ENCODE results near the gene UVSSA. TPM values are rescaled to one million over a fixed set of nuclear protein-coding genes. Genes with fewer than 3 reads are reported as not detected.
A peak's percentile ranks its signal among the peaks of the same experiment; 100 is the strongest.

Gene UVSSA
- total and polyA plus RNA-seq, 9 of the 15 experiments (the other 6 are each of a cell fraction or from before 2014, with no cell fraction given): 0.21 to 14.6 (median 3.3) TPM

DNA sequence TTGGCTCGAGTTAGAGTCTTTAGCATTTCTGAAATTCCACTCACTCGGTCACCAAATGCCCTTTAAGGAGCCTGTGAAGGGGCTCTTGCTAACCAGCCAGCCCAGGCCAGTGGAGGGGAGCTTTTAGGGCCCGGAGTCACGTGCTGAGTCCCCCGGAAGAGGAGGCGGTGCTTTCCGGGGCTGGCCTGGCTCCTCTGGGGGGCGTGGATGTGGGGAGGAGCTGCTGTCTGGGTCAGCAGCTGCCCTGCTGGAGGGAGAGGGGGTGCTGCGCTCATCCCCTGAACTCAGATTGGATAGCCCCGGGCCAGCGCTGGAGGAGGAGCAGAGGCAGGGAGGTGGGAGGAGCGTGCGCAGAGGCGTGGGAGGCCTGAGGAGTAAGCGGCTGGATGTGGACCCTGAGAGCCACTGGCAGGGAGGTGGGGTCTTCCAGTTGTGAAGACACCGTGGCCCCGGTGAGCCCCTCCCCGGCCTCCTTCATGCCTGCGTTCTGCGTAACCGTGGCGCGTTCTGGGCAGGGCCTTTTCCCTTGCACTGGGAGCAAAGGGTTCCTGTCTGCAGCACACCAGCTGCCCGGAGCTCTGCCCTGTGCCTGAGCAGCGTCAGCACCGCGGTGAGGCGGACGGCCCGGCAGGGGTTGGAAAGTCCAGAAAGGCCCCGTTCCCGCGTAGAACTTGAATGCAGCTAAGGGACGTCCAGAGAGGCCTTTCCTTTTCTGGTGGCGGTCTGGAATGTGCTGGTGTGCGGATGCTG is 37.6 kb upstream of the UVSSA start (continued):
- TF ChIP-seq ZNF398 (CRISPR knock-in tag; IDR thresholded peaks at IDR 0.05) (no peak), ATF7 (IDR thresholded peaks at IDR 0.05) (no peak), KLF6 (CRISPR knock-in tag; IDR thresholded peaks at IDR 0.05; ENCODE audit: borderline replicate concordance) (no peak), POLR3A (IDR thresholded peaks at IDR 0.05; ENCODE audit: borderline replicate concordance, extremely low read depth, insufficient read depth, insufficient read length) (no peak), CC2D1A (IDR thresholded peaks at IDR 0.05) (no peak), TARDBP (IDR thresholded peaks at IDR 0.05) (no peak), BHLHE40 (IDR thresholded peaks at IDR 0.05; ENCODE audit: low read length) (peak; percentile 87), ZNF696 (CRISPR knock-in tag; conservative IDR thresholded peaks at IDR 0.05) (no peak), ZNF717 (CRISPR knock-in tag; IDR thresholded peaks at IDR 0.05) (no peak), ZNF280B (CRISPR knock-in tag; IDR thresholded peaks at IDR 0.05) (no peak), ZC3H8 (IDR thresholded peaks at IDR 0.05) (no peak), MBD2 (IDR thresholded peaks at IDR 0.05; ENCODE audit: borderline replicate concordance, low read depth) (no peak), TSHZ1 (CRISPR knock-in tag; IDR thresholded peaks at IDR 0.05) (no peak), ZBTB7A (IDR thresholded peaks at IDR 0.05; ENCODE audit: borderline replicate concordance, control insufficient read depth, low read depth, low read length) (peak; percentile 60; the same call in 1 of the 2 replicates), NUFIP1 (IDR thresholded peaks at IDR 0.05; ENCODE audit: partially characterized antibody) (no peak)
- TF ChIP-seq, protein P1, sequence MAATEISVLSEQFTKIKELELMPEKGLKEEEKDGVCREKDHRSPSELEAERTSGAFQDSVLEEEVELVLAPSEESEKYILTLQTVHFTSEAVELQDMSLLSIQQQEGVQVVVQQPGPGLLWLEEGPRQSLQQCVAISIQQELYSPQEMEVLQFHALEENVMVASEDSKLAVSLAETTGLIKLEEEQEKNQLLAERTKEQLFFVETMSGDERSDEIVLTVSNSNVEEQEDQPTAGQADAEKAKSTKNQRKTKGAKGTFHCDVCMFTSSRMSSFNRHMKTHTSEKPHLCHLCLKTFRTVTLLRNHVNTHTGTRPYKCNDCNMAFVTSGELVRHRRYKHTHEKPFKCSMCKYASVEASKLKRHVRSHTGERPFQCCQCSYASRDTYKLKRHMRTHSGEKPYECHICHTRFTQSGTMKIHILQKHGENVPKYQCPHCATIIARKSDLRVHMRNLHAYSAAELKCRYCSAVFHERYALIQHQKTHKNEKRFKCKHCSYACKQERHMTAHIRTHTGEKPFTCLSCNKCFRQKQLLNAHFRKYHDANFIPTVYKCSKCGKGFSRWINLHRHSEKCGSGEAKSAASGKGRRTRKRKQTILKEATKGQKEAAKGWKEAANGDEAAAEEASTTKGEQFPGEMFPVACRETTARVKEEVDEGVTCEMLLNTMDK (IDR thresholded peaks at IDR 0.05; ENCODE audit: borderline replicate concordance, insufficient read depth, low read depth, low read length, poor library complexity, severe bottlenecking): no peak
- TF ChIP-seq, protein P2, sequence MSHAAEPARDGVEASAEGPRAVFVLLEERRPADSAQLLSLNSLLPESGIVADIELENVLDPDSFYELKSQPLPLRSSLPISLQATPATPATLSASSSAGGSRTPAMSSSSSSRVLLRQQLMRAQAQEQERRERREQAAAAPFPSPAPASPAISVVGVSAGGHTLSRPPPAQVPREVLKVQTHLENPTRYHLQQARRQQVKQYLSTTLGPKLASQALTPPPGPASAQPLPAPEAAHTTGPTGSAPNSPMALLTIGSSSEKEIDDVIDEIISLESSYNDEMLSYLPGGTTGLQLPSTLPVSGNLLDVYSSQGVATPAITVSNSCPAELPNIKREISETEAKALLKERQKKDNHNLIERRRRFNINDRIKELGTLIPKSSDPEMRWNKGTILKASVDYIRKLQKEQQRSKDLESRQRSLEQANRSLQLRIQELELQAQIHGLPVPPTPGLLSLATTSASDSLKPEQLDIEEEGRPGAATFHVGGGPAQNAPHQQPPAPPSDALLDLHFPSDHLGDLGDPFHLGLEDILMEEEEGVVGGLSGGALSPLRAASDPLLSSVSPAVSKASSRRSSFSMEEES (CRISPR knock-in tag; IDR thresholded peaks at IDR 0.05): peak; percentile 5; the same call in 1 of the 2 replicates

Data from K562 (cell line).